Endothelial cell of umbilical vein (primary cell): ENCODE results near the gene RBM26. TPM values are rescaled to one million over a fixed set of nuclear protein-coding genes. Genes with fewer than 3 reads are reported as not detected.

Experiments used
- BruUV-seq: library from RNA; stranded (reverse); fragments of 400-500 nt; replicated peaks from 2 replicates; lab custom pipeline; 2021; lab: Mats Ljungman, UMichigan
- CTCF ChIA-PET: fragments of 300-600, 350-600 bp; sonication (Branson Sonifier 250); formaldehyde crosslinking; loops from one replicate; lab custom pipeline; 2021; ENCODE audit warnings: antibody characterized with exemption, inconsistent platforms; lab: Charles Lee
- POLR2A ChIA-PET: fragments of 300-600, 350-600 bp; sonication (Branson Sonifier 250); formaldehyde crosslinking; loops from one replicate; lab custom pipeline; 2021; ENCODE audit warnings: antibody characterized with exemption, inconsistent platforms; lab: Charles Lee
- DNase-seq: peaks from one replicate; pipeline ENCODE4 v3.0.0-alpha.2; 2011; ENCODE audit warnings: low read depth, low spot score
- FAIRE-seq: peaks from 2 replicates; lab custom pipeline; 2011; peaks lifted over from hg19 to GRCh38; lab: Jason Lieb, UNC
- H2AFZ ChIP-seq: 2 replicates; pipeline ENCODE4 v1.6.0; 2012; ENCODE audit warnings: low read depth, low read length, control low read depth, inconsistent platforms
- H3K27ac ChIP-seq: 2 replicates; pipeline ENCODE4 v1.5.1; 2011; ENCODE audit warnings: low read depth, mild to moderate bottlenecking, control low read depth, low read length, moderate library complexity; ENCODE audit not compliant: insufficient read depth
- H3K27me3 ChIP-seq, 2 experiments: 2 replicates each; pipeline versions ENCODE4 v1.6.0 to v1.6.1; 2011; ENCODE audit warnings: low read length in 2 of 2, mixed read lengths in 1 of 2; ENCODE audit not compliant: control insufficient read depth in 2 of 2, insufficient read depth in 2 of 2
- H3K36me3 ChIP-seq, 2 experiments: 2 replicates in 1 of 2; 3 replicates in 1 of 2; pipeline ENCODE4 v1.5.1; 2011; ENCODE audit warnings: low read length in 2 of 2, mild to moderate bottlenecking in 1 of 2, moderate library complexity in 1 of 2; ENCODE audit not compliant: control insufficient read depth in 2 of 2, insufficient read depth in 2 of 2; ENCODE audit errors: extremely low read depth in 1 of 2
- H3K4me1 ChIP-seq: 3 replicates; pipeline ENCODE4 v1.5.1; 2011; ENCODE audit warnings: mild to moderate bottlenecking, low read length; ENCODE audit not compliant: control insufficient read depth, insufficient read depth; ENCODE audit errors: extremely low read depth
- H3K4me2 ChIP-seq: 2 replicates; pipeline ENCODE4 v1.6.1; 2011; ENCODE audit warnings: low read length, control low read depth, mixed read lengths; ENCODE audit not compliant: insufficient read depth
- H3K4me3 ChIP-seq, 3 experiments: fragments of 200-600 bp in 1 of 3; sonication (generic), shearing (Covaris generic) in 1 of 3; replicated peaks in 1 of 3; 2 replicates each; pipeline ENCODE4 v1.5.1; 2011 to 2016; ENCODE audit warnings: control low read depth in 3 of 3, low read length in 3 of 3, mild to moderate bottlenecking in 2 of 3, inconsistent platforms in 1 of 3, low read depth in 1 of 3, moderate library complexity in 1 of 3; ENCODE audit not compliant: insufficient read depth in 1 of 3
- H3K79me2 ChIP-seq: 2 replicates; pipeline ENCODE4 v1.6.0; 2012; ENCODE audit warnings: low read length, inconsistent platforms; ENCODE audit not compliant: control insufficient read depth, insufficient read depth
- H3K9ac ChIP-seq: replicated peaks from 2 replicates; pipeline ENCODE3; 2011; ENCODE audit warnings: low read length, control low read depth; ENCODE audit not compliant: insufficient read depth; ENCODE audit errors: extremely low read depth
- H3K9me1 ChIP-seq: replicated peaks from 3 replicates; pipeline ENCODE4 v1.6.0; 2011; ENCODE audit warnings: mild to moderate bottlenecking, low read length; ENCODE audit not compliant: control insufficient read depth, insufficient read depth; ENCODE audit errors: extremely low read depth
- H3K9me3 ChIP-seq: replicated peaks from 2 replicates; pipeline ENCODE4 v1.5.1; 2012; ENCODE audit warnings: low read length, inconsistent platforms; ENCODE audit not compliant: control insufficient read depth, insufficient read depth
- H4K20me1 ChIP-seq: replicated peaks from 2 replicates; pipeline ENCODE3; 2011; ENCODE audit warnings: mild to moderate bottlenecking, low read length; ENCODE audit not compliant: control insufficient read depth, insufficient read depth; ENCODE audit errors: extremely low read depth
- EZH2 ChIP-seq: IDR thresholded peaks from 2 replicates; pipeline ENCODE4 v1.6.1; 2012; ENCODE audit warnings: borderline replicate concordance, low read depth, mild to moderate bottlenecking, moderate library complexity, low read length, inconsistent platforms; ENCODE audit not compliant: severe bottlenecking
- FOS ChIP-seq: IDR thresholded peaks from 2 replicates; pipeline ENCODE4 v1.6.1; 2011; ENCODE audit warnings: mild to moderate bottlenecking, low read length, moderate library complexity, borderline replicate concordance; ENCODE audit not compliant: insufficient read depth
- GATA2 ChIP-seq: IDR thresholded peaks from 2 replicates; pipeline ENCODE4 v1.7.0; 2011; ENCODE audit warnings: low read depth, mild to moderate bottlenecking, moderate library complexity, mixed read lengths, low read length; ENCODE audit not compliant: insufficient read length, insufficient read depth
- JUN ChIP-seq: IDR thresholded peaks from 2 replicates; pipeline ENCODE4 v1.6.1; 2011; ENCODE audit warnings: borderline replicate concordance, low read depth; ENCODE audit not compliant: insufficient read length, insufficient read depth
- MYC ChIP-seq: IDR thresholded peaks from one replicate; pipeline ENCODE4 v1.6.1; 2011; ENCODE audit warnings: mild to moderate bottlenecking, low read depth, low read length
- POLR2A ChIP-seq: IDR thresholded peaks from 2 replicates; pipeline ENCODE4 v1.6.1; 2012; ENCODE audit warnings: low read depth, mild to moderate bottlenecking, control low read depth, low read length
- POLR2AphosphoS5 ChIP-seq: IDR thresholded peaks from 2 replicates; pipeline ENCODE4 v1.6.1; 2012; ENCODE audit warnings: low read depth, mild to moderate bottlenecking, control low read depth, low read length, moderate library complexity; ENCODE audit not compliant: insufficient read depth
- dilution Hi-C: fragments of 300-500 bp; cut with MboI; formaldehyde crosslinking; loops from one replicate; pipeline ENCODE4 v1.15.0; 2019; ENCODE audit warnings: low sequenced_read_pairs; ENCODE audit not compliant: extremely low pct_ligation_motif_present
- intact Hi-C: fragments of 100-400 bp; cut with micrococcal nuclease; formaldehyde crosslinking; loops from one replicate; pipeline ENCODE4 v1.10.0; 2022
- polyA plus RNA-seq, 4 experiments: library from polyadenylated mRNA; depleted of rRNA in 3 of 4; stranded (reverse) in 3 of 4; unstranded in 1 of 4; fragments of >200 nt; gene quantifications; 2 replicates each; pipeline versions ENCODE4 v1.2.1 to v1.2.3, GENCODE V29; 2011 to 2012; ENCODE audit warnings: missing spikeins in 1 of 4
- total RNA-seq: library from RNA; stranded (reverse); gene quantifications from 2 replicates; pipeline ENCODE4 v1.2.3, GENCODE V29; 2021
- TF ChIP-seq, protein P1 (sequence below), 2 donors: IDR thresholded peaks; 1 replicate in 1 of 2; 2 replicates in 1 of 2; pipeline ENCODE4 v1.5.1; 2011; ENCODE audit warnings: low read length in 2 of 2, mild to moderate bottlenecking in 2 of 2, moderate library complexity in 2 of 2, control low read depth in 1 of 2, inconsistent platforms in 1 of 2, low read depth in 1 of 2; ENCODE audit not compliant: insufficient read depth in 1 of 2; ENCODE audit errors: extremely low read depth in 1 of 2
- TF ChIP-seq, protein P2 (sequence below): IDR thresholded peaks from 2 replicates; pipeline ENCODE4 v1.6.1; 2011; ENCODE audit not compliant: insufficient read depth, insufficient read length

The RBM26 gene
- total and polyA plus RNA-seq, 2 donors (not counting 3 experiments of a cell fraction or from before 2014, with no cell fraction given): 14.8 to 54.3 TPM

DNA sequence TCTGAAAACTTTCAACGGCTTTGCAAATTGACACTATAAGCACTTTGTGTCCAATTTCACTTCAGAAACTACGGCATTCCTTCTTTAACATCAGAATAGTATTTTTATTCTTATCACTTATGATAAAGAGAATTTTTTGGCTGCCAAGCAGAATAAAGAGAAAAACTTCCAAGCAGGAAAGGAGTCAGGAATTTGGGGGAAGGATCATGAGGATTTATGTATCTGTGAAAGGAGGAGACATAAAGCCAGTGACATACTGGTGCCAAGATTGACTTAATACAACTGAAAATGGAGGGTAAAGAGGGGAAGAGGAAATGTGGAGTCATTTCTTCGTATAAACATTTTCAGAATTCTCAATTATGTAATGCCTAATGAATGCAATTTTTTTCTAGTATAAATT, 94.7 kb downstream of the RBM26 start:
- dilution Hi-C loops: no loop called here
- Histone ChIP-seq H3K4me2 (peak overlapping the region; percentile 12), H4K20me1 (no peaks in the 10 kb centered on the region), H3K27ac (no peak overlapping the region), H3K9me1 (no peaks in the 10 kb centered on the region), H2AFZ (no peak overlapping the region), H3K4me3 (no peak overlapping the region), H3K27me3 (peaks cover 3 to 4% of the 10 kb centered on the region in 2 experiments), H3K9ac (no peak overlapping the region), H3K79me2 (no peaks in the 10 kb centered on the region), H3K9me3 (no peaks in the 10 kb centered on the region), H3K4me1 (peaks cover 15% of the 10 kb centered on the region), H3K36me3 (peaks cover 0 to 2% of the 10 kb centered on the region in 2 experiments)
- BruUV-seq: no TSS peak
- no peak for TF ChIP-seq JUN
- TF ChIP-seq GATA2: no peak
- TF ChIP-seq, protein P1, sequence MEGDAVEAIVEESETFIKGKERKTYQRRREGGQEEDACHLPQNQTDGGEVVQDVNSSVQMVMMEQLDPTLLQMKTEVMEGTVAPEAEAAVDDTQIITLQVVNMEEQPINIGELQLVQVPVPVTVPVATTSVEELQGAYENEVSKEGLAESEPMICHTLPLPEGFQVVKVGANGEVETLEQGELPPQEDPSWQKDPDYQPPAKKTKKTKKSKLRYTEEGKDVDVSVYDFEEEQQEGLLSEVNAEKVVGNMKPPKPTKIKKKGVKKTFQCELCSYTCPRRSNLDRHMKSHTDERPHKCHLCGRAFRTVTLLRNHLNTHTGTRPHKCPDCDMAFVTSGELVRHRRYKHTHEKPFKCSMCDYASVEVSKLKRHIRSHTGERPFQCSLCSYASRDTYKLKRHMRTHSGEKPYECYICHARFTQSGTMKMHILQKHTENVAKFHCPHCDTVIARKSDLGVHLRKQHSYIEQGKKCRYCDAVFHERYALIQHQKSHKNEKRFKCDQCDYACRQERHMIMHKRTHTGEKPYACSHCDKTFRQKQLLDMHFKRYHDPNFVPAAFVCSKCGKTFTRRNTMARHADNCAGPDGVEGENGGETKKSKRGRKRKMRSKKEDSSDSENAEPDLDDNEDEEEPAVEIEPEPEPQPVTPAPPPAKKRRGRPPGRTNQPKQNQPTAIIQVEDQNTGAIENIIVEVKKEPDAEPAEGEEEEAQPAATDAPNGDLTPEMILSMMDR (IDR thresholded peaks at IDR 0.05; ENCODE audit: extremely low read depth in 1 of 2, insufficient read depth in 1 of 2, low read depth in 1 of 2, low read length in 2 of 2): no peak
- TF ChIP-seq EZH2: no peak
- TF ChIP-seq MYC: no peak
- TF ChIP-seq POLR2AphosphoS5: no peak
- no peak for TF ChIP-seq POLR2A
- TF ChIP-seq, protein P2, sequence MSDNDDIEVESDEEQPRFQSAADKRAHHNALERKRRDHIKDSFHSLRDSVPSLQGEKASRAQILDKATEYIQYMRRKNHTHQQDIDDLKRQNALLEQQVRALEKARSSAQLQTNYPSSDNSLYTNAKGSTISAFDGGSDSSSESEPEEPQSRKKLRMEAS: no peak
- no peak for TF ChIP-seq FOS
- intact Hi-C loops: loop anchor here (5.0 kb wide), 1 partner anchor 81 kb away; no protein-coding TSS in a partner anchor
- DNase-seq: peak; percentile 72
- no peak for FAIRE-seq
- ChIA-PET POLR2A (no interaction called here), CTCF (no interaction called here)
